Transverse colon (tissue), 3 donors: ENCODE results near the gene TBL1X.

ENCODE experiments used
- CTCF ChIP-seq, 5 experiments: fragments of 200-600 bp in 3 of 5; fragments of 450-650 bp in 2 of 5; sonication (generic) in 3 of 5; IDR thresholded peaks; 1 replicate in 2 of 5; 2 replicates in 3 of 5; pipeline ENCODE4 v1.5.1; 2016 to 2017; ENCODE audit warnings: antibody characterized with exemption in 5 of 5, inconsistent platforms in 3 of 5, mild to moderate bottlenecking in 2 of 5, moderate library complexity in 1 of 5
- EP300 ChIP-seq: sonication (generic); formaldehyde crosslinking; IDR thresholded peaks from one replicate; pipeline ENCODE4 v1.6.1; 2017; ENCODE audit warnings: antibody characterized with exemption, low read depth
- POLR2A ChIP-seq: fragments of 450-650 bp; IDR thresholded peaks from one replicate; pipeline ENCODE4 v1.6.1; 2016; ENCODE audit warnings: antibody characterized with exemption, mild to moderate bottlenecking, moderate library complexity

DNA sequence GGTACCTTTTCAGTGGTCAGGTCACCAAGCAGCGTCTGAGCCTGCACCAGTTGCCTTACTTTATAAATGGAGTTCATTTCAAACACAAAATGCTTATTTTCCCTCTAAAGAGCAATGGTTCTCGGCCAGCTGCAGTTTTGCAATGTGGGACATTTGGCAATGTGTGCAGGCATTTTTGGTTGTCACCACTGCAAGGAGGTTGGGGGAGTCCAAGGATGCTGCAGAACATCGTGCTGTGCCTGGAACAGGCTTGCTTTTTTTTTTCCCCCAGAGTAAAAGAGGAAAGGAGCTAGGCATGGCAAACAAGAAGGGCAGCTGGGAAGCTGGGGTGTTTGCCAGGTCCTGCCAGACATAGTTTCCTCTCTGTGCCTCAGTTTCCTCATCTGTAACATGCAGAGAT, 185.2 kb downstream of the TBL1X start:
- TF ChIP-seq CTCF (IDR thresholded peaks at IDR 0.05) (no peak), POLR2A (no peak), EP300 (no peak)
